Measurements from ENCODE around the gene ERBB4. TPM values are rescaled to one million over a fixed set of nuclear protein-coding genes. Genes with fewer than 3 reads are reported as not detected.

ERBB4 gene
- total and polyA plus RNA-seq, 2 of the 8 experiments (the other 6 are each of a cell fraction or from before 2014, with no cell fraction given) = 0.34 to 1.3 TPM

DNA sequence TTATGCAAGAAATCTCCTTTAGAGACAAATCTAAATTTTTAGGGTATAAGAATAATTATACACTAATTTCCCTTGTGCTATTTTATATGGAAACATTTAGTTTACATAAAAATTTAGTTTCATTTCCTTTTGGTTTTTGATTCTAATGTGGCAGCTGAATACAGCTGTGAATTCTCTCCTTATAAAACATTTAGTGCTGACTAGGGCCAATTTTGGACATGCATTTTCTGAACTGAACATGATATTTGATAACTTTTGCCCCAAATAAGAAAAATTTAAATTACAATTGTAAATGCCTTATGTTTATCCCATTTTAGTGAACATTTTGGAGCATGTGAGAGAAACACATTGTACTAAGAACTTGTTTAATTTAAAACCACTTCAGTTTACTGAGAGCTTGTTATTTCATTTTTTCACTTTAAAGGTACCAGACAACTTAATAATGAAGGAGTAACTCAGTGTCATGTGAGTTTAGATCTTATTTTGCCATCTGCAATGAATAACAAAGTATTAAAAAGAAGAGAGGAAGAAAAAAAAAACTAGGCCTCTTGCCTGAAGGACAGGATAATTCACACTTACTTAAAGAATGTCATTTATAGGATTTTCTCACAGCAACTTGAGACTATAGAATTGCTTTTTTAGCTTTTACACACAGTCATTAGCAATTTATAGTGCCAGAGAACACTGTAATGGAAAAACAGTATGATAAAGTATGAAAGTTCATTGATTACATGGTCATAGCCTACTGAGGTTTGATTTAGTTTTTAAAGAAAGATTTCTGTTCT, 209.7 kb downstream of the ERBB4 start:
- Histone ChIP-seq H3K27ac (ENCODE audit: low read depth, low read length) (no peak overlapping the region), H3K9ac (replicated peaks in 1 of 4; ENCODE audit: extremely low read depth in 1 of 4, low read depth in 3 of 4, low read length in 3 of 4) (no peak overlapping the region), H3K36me3 (ENCODE audit: control insufficient read depth in 2 of 4, insufficient read depth in 4 of 4, low read length in 3 of 4) (no peaks in the 10 kb centered on the region), H2BK120ac (replicated peaks; ENCODE audit: low read depth, low read length) (no peak overlapping the region), H4K5ac (ENCODE audit: insufficient read length, low read depth, low read length) (no peak overlapping the region), H3K56ac (replicated peaks; ENCODE audit: insufficient read length, low read depth, low read length) (no peak overlapping the region), H3K4me2 (ENCODE audit: insufficient read depth in 1 of 2, low read depth in 2 of 2, low read length in 2 of 2) (no peak overlapping the region), H3K9me3 (ENCODE audit: insufficient read depth in 2 of 2, low read depth in 1 of 2, low read length in 1 of 2) (no peaks in the 10 kb centered on the region), H3K79me1 (ENCODE audit: low read depth, low read length) (no peaks in the 10 kb centered on the region), H4K20me1 (replicated peaks in 1 of 2; ENCODE audit: control insufficient read depth in 1 of 2, insufficient read depth in 2 of 2, low read length in 2 of 2) (no peaks in the 10 kb centered on the region), H2AK5ac (ENCODE audit: low read depth, low read length) (no peak overlapping the region), H2BK12ac (ENCODE audit: low read depth, low read length) (no peak overlapping the region), H2BK20ac (ENCODE audit: low read length) (no peak overlapping the region), H2BK5ac (ENCODE audit: low read depth, low read length) (no peak overlapping the region), H3K14ac (ENCODE audit: insufficient read length) (no peak overlapping the region), H3K79me2 (ENCODE audit: control insufficient read depth in 1 of 2, insufficient read depth in 2 of 2, low read length in 2 of 2) (no peaks in the 10 kb centered on the region), H2AFZ (ENCODE audit: low read length) (no peak overlapping the region), H4K91ac (replicated peaks; ENCODE audit: insufficient read length, low read length) (no peak overlapping the region), H3K18ac (ENCODE audit: extremely low read depth, low read length) (no peak overlapping the region), H3K4me1 (replicated peaks in 1 of 4; ENCODE audit: control insufficient read depth in 3 of 4, insufficient read depth in 4 of 4, low read length in 3 of 4) (no peaks in the 10 kb centered on the region), H3K23ac (ENCODE audit: insufficient read length) (no peak overlapping the region), H3K27me3 (replicated peaks in 1 of 4; ENCODE audit: control insufficient read depth in 3 of 4, extremely low read depth in 1 of 4, insufficient read depth in 3 of 4, low read length in 3 of 4) (no peaks in the 10 kb centered on the region), H2BK15ac (ENCODE audit: low read length) (no peak overlapping the region), H3K23me2 (ENCODE audit: low read depth, low read length) (no peaks in the 10 kb centered on the region), H3K4me3 (ENCODE audit: extremely low read depth in 1 of 4, insufficient read depth in 2 of 4, low read depth in 3 of 4, low read length in 4 of 4) (no peak overlapping the region), H4K8ac (ENCODE audit: extremely low read depth, insufficient read depth, low read length) (no peak overlapping the region), H3K4ac (replicated peaks; ENCODE audit: insufficient read length, low read depth, low read length) (no peak overlapping the region)
- TF ChIP-seq CHD1 (IDR thresholded peaks at IDR 0.05; ENCODE audit: low read depth, low read length) (no peak), RBBP5 (IDR thresholded peaks at IDR 0.05; ENCODE audit: borderline replicate concordance, low read depth, low read length) (no peak), POU5F1 (IDR thresholded peaks at IDR 0.05; ENCODE audit: low read depth, low read length) (no peak), BACH1 (IDR thresholded peaks at IDR 0.05; ENCODE audit: low read length) (no peak), SP2 (IDR thresholded peaks at IDR 0.05; ENCODE audit: low read length) (no peak), CBX8 (IDR thresholded peaks at IDR 0.05; ENCODE audit: borderline replicate concordance, low read depth, low read length) (no peak), YY1 (IDR thresholded peaks at IDR 0.05; ENCODE audit: low read depth, low read length) (no peak), SIN3A (conservative IDR thresholded peaks at IDR 0.05 in 1 of 2, IDR thresholded peaks at IDR 0.05 in 1 of 2; ENCODE audit: low read depth in 1 of 2, low read length in 2 of 2) (no peak), KDM5A (IDR thresholded peaks at IDR 0.05; ENCODE audit: low read length) (no peak)
- ChIA-PET POLR2A (ENCODE audit: partially characterized antibody) (no interaction called here), CTCF (ENCODE audit: partially characterized antibody) (no interaction called here)
- no peak for DNase-seq (ENCODE audit: low read depth in 1 of 2, low spot score in 2 of 2)
- FAIRE-seq = no peak
